H1 (cell line): ENCODE results near the gene MRPL9.
"Not testable (repeated sequence)": the region's sequence is repeated elsewhere in the genome, so short reads cannot be mapped to it uniquely, and the experiment has no call there.

Source experiments
- ATF3 ChIP-seq: IDR thresholded peaks from 2 replicates; pipeline ENCODE4 v1.6.1; 2011; ENCODE audit warnings: low read depth, mild to moderate bottlenecking, low read length; ENCODE audit not compliant: insufficient read depth
- CBX8 ChIP-seq: fragments of 300-800, 300-1000 bp; sonication (generic); IDR thresholded peaks from 2 replicates; pipeline ENCODE4 v1.7.1; 2016; ENCODE audit warnings: low read depth, low read length, borderline replicate concordance
- CEBPB ChIP-seq: IDR thresholded peaks from 2 replicates; pipeline ENCODE4 v1.6.1; 2012; ENCODE audit warnings: low read depth, low read length
- EP300 ChIP-seq, 2 experiments: IDR thresholded peaks; 1 replicate in 1 of 2; 2 replicates in 1 of 2; pipeline ENCODE4 v1.6.1; 2011 to 2012; ENCODE audit warnings: low read depth in 2 of 2, low read length in 2 of 2, mild to moderate bottlenecking in 2 of 2, borderline replicate concordance in 1 of 2, inconsistent platforms in 1 of 2, moderate library complexity in 1 of 2
- EZH2 ChIP-seq: fragments of 200-600 bp; sonication (generic); IDR thresholded peaks from 2 replicates; pipeline ENCODE4 v1.7.1; 2012; ENCODE audit warnings: low read depth, mild to moderate bottlenecking, moderate library complexity, low read length, inconsistent platforms; ENCODE audit not compliant: severe bottlenecking
- GABPA ChIP-seq: IDR thresholded peaks from 2 replicates; pipeline ENCODE4 v1.6.1; 2011; ENCODE audit warnings: mild to moderate bottlenecking, low read length, moderate library complexity, borderline replicate concordance; ENCODE audit not compliant: insufficient read depth
- GTF2F1 ChIP-seq: IDR thresholded peaks from 2 replicates; pipeline ENCODE4 v1.6.1; 2012; ENCODE audit warnings: low read depth, low read length, improper control_type of control experiment, borderline replicate concordance
- KDM1A ChIP-seq: fragments of 200-600, 300-600 bp; sonication (generic); IDR thresholded peaks from 2 replicates; pipeline ENCODE4 v1.7.1; 2016; ENCODE audit warnings: mild to moderate bottlenecking, low read length, borderline replicate concordance
- SUZ12 ChIP-seq: fragments of 200-600 bp; sonication (generic); IDR thresholded peaks from 2 replicates; pipeline ENCODE4 v1.6.1; 2012; ENCODE audit warnings: mild to moderate bottlenecking, inconsistent platforms, low read length, moderate library complexity, mixed read lengths
- TF ChIP-seq, protein P1 (sequence below), 3 experiments: IDR thresholded peaks; 1 replicate in 2 of 3; 2 replicates in 1 of 3; pipeline versions ENCODE4 v1.5.1 to v1.6.1; 2011; ENCODE audit warnings: low read length in 3 of 3, mild to moderate bottlenecking in 3 of 3, inconsistent platforms in 2 of 3, low read depth in 1 of 3, moderate library complexity in 1 of 3; ENCODE audit not compliant: insufficient read depth in 1 of 3; ENCODE audit errors: control extremely low read depth in 1 of 3

DNA sequence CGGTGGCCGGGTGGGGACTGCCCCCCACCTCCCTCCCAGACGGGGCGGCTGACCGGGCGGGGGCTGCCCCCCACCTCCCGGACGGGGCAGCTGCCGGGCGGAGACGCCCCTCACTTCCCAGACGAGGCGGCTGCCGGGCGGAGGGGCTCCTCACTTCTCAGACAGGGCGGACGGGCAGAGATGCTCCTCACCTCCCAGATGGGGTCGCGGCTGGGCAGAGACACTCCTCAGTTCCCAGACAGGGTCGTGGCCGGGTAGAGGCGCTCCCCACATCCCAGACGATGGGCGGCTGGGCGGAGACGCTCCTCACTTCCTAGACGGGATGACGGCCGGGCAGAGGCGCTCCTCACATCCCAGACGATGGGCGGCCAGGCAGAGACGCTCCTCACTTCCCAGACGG lies 6.0 kb upstream of the MRPL9 start:
- TF ChIP-seq, protein P1, sequence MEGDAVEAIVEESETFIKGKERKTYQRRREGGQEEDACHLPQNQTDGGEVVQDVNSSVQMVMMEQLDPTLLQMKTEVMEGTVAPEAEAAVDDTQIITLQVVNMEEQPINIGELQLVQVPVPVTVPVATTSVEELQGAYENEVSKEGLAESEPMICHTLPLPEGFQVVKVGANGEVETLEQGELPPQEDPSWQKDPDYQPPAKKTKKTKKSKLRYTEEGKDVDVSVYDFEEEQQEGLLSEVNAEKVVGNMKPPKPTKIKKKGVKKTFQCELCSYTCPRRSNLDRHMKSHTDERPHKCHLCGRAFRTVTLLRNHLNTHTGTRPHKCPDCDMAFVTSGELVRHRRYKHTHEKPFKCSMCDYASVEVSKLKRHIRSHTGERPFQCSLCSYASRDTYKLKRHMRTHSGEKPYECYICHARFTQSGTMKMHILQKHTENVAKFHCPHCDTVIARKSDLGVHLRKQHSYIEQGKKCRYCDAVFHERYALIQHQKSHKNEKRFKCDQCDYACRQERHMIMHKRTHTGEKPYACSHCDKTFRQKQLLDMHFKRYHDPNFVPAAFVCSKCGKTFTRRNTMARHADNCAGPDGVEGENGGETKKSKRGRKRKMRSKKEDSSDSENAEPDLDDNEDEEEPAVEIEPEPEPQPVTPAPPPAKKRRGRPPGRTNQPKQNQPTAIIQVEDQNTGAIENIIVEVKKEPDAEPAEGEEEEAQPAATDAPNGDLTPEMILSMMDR (IDR thresholded peaks at IDR 0.05; ENCODE audit: control extremely low read depth in 1 of 3, insufficient read depth in 1 of 3, low read depth in 1 of 3, low read length in 3 of 3), result not testable (repeated sequence)
- TF ChIP-seq KDM1A; CBX8; GABPA; EZH2; SUZ12; CEBPB; EP300 (IDR thresholded peaks at IDR 0.05; ENCODE audit: borderline replicate concordance in 1 of 2, low read depth in 2 of 2, low read length in 2 of 2); GTF2F1; ATF3: not testable (repeated sequence)
